ENCODE data around the gene CYTH1. TPM values are rescaled to one million over a fixed set of nuclear protein-coding genes. Genes with fewer than 3 reads are reported as not detected.
A peak's percentile ranks its signal among the peaks of the same experiment; 100 is the strongest.

The CYTH1 gene
- total and polyA plus RNA-seq, 2 donors (not counting 1 experiment from before 2014, with no cell fraction given): 255 to 353 TPM

DNA sequence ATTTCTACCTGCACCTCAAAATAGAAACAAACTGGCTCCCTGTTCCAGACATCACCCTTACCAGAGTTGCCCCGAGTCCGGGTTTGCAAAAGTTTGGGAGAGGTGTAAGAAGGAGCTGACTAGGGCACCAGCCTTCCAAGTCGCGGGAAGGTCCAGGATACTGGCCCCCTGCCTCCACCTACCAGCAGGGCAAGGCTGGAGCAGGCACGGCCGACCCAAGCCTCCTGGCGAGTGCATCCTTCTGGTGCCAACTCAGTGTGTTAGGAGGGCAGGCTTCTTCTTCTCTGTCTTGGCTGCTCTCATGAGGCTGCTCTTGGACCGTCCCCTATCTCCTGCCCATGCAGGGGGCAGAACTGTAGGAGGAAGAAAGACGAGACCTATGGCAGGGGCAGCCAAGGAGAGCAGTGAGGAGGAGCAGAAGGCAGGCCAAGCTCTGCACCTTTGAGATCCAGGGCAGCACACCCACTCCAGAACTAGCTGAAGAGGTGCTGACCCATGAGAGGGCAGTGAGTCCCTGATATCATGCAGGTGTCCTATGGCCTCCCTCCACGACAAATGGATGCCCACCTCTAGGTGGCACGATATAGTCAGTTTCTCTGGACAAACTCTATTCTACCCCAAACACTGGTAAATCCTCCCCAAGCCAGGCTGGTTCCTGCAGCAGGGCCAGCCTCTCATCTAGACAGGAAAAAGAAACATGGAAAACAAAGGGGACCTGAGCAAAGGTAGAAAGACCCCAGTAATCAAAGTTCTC, 54.4 kb downstream of the CYTH1 start:
- Histone ChIP-seq H3K36me3 (replicated peaks in 1 of 2; ENCODE audit: control extremely low read depth in 1 of 2, control insufficient read depth in 1 of 2, extremely low read depth in 1 of 2, insufficient read depth in 2 of 2, low read length in 1 of 2) (peaks cover 3 to 40% of the 10 kb centered on the region in 2 experiments), H3K4me2 (replicated peaks; ENCODE audit: low read depth, low read length, poor library complexity, severe bottlenecking) (peak overlapping the region; percentile 52), H3K9ac (ENCODE audit: low read length) (no peak overlapping the region), H3K4me3 (ENCODE audit: control extremely low read depth in 1 of 5, extremely low read depth in 1 of 5, insufficient read depth in 1 of 5, low read depth in 2 of 5, low read length in 4 of 5) (no peak overlapping the region), H3K27ac (ENCODE audit: low read length in 2 of 2) (peak overlapping the region in 1 of 2 donors; percentile 47), H3K4me1 (ENCODE audit: control insufficient read depth in 2 of 2, insufficient read depth in 2 of 2, low read length in 2 of 2) (peaks cover 91 to 93% of the 10 kb centered on the region in 2 donors), H3K9me3 (ENCODE audit: control extremely low read depth in 1 of 3, control insufficient read depth in 2 of 3, insufficient read depth in 1 of 3, low read length in 2 of 3) (no peaks in the 10 kb centered on the region), H3K79me2 (ENCODE audit: control insufficient read depth, insufficient read depth, low read length) (peaks cover 100% of the 10 kb centered on the region), H4K20me1 (ENCODE audit: control insufficient read depth, insufficient read depth, low read length, poor library complexity, severe bottlenecking) (peaks cover 97% of the 10 kb centered on the region), H3K27me3 (replicated peaks in 1 of 4; ENCODE audit: control extremely low read depth in 1 of 4, control insufficient read depth in 3 of 4, insufficient read depth in 4 of 4, low read length in 3 of 4) (no peaks in the 10 kb centered on the region), H2AFZ (ENCODE audit: insufficient read depth, low read depth, low read length, poor library complexity, severe bottlenecking) (no peak overlapping the region)
- ChIA-PET CTCF (interaction anchor here (1.0 to 3.8 kb wide), 3 partner anchors 19 to 30 kb away, joined by 4 to 31 read pairs (median 6); no protein-coding TSS in a partner anchor), POLR2A (interaction anchor here (1.0 kb wide), 1 partner anchor 11 kb away, joined by 3 read pairs; no protein-coding TSS in a partner anchor)
- 77% methylated on average over 6 of the region's 11 CpGs for WGBS (ENCODE audit: insufficient coverage)
- Mint-ChIP-seq H3K4me3 (peak overlapping the region; percentile 69), H3K27ac (peak overlapping the region; percentile 70), H3K9me3 (ENCODE audit: insufficient read depth) (no peaks in the 10 kb centered on the region), H3K4me1 (peaks cover 84% of the 10 kb centered on the region), H3K27me3 (no peaks in the 10 kb centered on the region)
- intact Hi-C loops (cut with micrococcal nuclease): no loop called here
- ATAC-seq (ENCODE audit: low read depth) (no peak), DNase-seq (no peak)
- TF ChIP-seq EZH2 (IDR thresholded peaks at IDR 0.05; ENCODE audit: borderline replicate concordance, insufficient read depth, low read depth, low read length, poor library complexity, severe bottlenecking): no peak
- TF ChIP-seq, protein P1, sequence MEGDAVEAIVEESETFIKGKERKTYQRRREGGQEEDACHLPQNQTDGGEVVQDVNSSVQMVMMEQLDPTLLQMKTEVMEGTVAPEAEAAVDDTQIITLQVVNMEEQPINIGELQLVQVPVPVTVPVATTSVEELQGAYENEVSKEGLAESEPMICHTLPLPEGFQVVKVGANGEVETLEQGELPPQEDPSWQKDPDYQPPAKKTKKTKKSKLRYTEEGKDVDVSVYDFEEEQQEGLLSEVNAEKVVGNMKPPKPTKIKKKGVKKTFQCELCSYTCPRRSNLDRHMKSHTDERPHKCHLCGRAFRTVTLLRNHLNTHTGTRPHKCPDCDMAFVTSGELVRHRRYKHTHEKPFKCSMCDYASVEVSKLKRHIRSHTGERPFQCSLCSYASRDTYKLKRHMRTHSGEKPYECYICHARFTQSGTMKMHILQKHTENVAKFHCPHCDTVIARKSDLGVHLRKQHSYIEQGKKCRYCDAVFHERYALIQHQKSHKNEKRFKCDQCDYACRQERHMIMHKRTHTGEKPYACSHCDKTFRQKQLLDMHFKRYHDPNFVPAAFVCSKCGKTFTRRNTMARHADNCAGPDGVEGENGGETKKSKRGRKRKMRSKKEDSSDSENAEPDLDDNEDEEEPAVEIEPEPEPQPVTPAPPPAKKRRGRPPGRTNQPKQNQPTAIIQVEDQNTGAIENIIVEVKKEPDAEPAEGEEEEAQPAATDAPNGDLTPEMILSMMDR (IDR thresholded peaks at IDR 0.05): no peak

DNA sequence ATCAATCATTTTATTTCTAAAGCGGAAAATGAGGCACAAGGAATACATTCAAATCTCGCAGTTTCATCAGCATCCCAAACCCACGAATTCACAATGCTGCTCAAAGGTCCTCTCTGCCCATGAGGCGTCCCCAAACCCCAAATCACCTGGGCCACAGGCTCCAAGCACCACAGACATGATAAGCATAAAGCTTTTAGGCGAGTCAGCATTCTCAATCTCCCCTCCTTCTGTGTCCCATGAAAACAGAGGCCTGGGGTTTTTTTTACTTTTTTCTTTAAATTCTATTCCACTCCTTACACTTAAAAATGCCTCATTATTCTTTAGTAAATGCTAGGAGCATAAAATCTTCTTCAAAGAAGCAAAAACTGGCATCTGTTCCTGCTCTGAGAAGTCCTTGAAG, 55.0 kb downstream of the CYTH1 start:
- peaks cover 84% of the 10 kb centered on the region for H3K4me1 Mint-ChIP-seq
- Histone ChIP-seq H3K79me2 (ENCODE audit: control insufficient read depth, insufficient read depth, low read length) (peaks cover 100% of the 10 kb centered on the region), H3K4me3 (ENCODE audit: control extremely low read depth in 1 of 5, extremely low read depth in 1 of 5, insufficient read depth in 1 of 5, low read depth in 2 of 5, low read length in 4 of 5) (no peak overlapping the region), H3K27me3 (replicated peaks in 1 of 4; ENCODE audit: control extremely low read depth in 1 of 4, control insufficient read depth in 3 of 4, insufficient read depth in 4 of 4, low read length in 3 of 4) (no peaks in the 10 kb centered on the region), H3K27ac (ENCODE audit: low read length in 2 of 2) (peak overlapping the region in 1 of 2 donors; percentile 73), H3K36me3 (replicated peaks in 1 of 2; ENCODE audit: control extremely low read depth in 1 of 2, control insufficient read depth in 1 of 2, extremely low read depth in 1 of 2, insufficient read depth in 2 of 2, low read length in 1 of 2) (peaks cover 3 to 35% of the 10 kb centered on the region in 2 experiments), H3K9me3 (ENCODE audit: control extremely low read depth in 1 of 3, control insufficient read depth in 2 of 3, insufficient read depth in 1 of 3, low read length in 2 of 3) (no peaks in the 10 kb centered on the region), H2AFZ (ENCODE audit: insufficient read depth, low read depth, low read length, poor library complexity, severe bottlenecking) (no peak overlapping the region), H4K20me1 (ENCODE audit: control insufficient read depth, insufficient read depth, low read length, poor library complexity, severe bottlenecking) (peaks cover 97% of the 10 kb centered on the region), H3K4me2 (replicated peaks; ENCODE audit: low read depth, low read length, poor library complexity, severe bottlenecking) (peak overlapping the region; percentile 52), H3K4me1 (ENCODE audit: control insufficient read depth in 2 of 2, insufficient read depth in 2 of 2, low read length in 2 of 2) (peaks cover 91 to 93% of the 10 kb centered on the region in 2 donors), H3K9ac (ENCODE audit: low read length) (no peak overlapping the region)
- POLR2A ChIA-PET: interaction anchor here (0.6 to 1.0 kb wide), 2 partner anchors 12 to 50 kb away, joined by 3 to 5 read pairs; no protein-coding TSS in a partner anchor
- H3K4me3 Mint-ChIP-seq: peak overlapping the region; percentile 69
- DNase-seq: no peak
- CTCF ChIA-PET: interaction anchor here (2.6 to 3.8 kb wide), 2 partner anchors 18 to 19 kb away, joined by 19 to 31 read pairs; no protein-coding TSS in a partner anchor
- peak overlapping the region; percentile 66 for H3K27ac Mint-ChIP-seq
- no peak for ATAC-seq (ENCODE audit: low read depth)
- 91% methylated on average over 4 of the region's 5 CpGs for WGBS (ENCODE audit: insufficient coverage)
- no peaks in the 10 kb centered on the region for H3K9me3 Mint-ChIP-seq (ENCODE audit: insufficient read depth)
- no peaks in the 10 kb centered on the region for H3K27me3 Mint-ChIP-seq
- TF ChIP-seq EZH2 (IDR thresholded peaks at IDR 0.05; ENCODE audit: borderline replicate concordance, insufficient read depth, low read depth, low read length, poor library complexity, severe bottlenecking): no peak
- TF ChIP-seq, protein P1 (IDR thresholded peaks at IDR 0.05): no peak
- intact Hi-C loops (cut with micrococcal nuclease): no loop called here

All from B cell (primary cell).